Cerebellar nuclear complex (tissue), 1 donor: ENCODE measurements around the gene KRT7.
"Not testable (repeated sequence)": the region's sequence is repeated elsewhere in the genome, so short reads cannot be mapped to it uniquely, and the experiment has no call there.

Experiments
- DNase-seq, 2 experiments: peaks; one replicate each; lab custom pipeline; 2025; lab: John Stamatoyannopoulos, UW

KRT7 gene

DNA sequence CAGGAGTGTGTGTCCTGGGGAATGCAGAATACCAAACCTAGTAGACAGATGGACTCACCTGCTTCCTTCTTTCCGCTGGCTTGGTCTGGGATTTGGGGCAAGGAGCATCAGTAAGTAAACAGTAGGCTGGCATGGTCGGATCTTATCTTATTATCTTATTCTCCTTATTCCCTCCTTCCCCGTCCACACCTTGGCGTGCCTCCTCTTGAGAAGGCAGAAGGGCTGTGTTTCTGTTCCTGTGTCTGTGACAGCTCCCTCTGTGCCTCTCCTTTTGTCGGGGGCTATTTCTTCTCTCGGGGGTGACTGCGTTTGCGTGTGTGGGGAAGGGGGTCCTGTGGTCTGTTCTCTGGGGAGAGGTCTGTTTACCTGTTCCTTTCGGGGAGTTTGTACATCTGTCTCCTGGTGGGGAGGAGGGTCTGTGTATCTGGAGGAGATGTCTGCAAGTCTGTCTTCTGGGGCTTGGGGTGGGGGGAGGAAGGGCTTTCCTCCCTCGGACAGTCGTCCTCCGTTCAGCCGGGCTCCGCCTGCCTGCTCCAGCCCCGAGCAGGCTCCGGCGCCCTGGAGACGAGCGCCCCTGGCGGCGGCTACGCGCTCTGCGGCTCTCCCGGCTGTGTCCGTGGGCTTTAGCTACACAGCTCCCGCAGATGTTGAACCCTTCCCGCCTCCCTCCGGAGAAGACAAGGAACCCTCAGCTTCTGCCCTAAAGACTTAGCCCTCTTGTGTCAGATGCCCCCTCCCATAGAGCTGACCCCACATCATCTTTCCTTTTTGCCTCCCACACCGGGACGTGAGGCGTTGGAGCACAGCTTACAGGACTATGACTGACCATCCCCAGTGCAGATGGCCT is 45.8 kb downstream of the KRT7 start:
- peak in 1 of 2 experiments; percentile 25 for DNase-seq

DNA sequence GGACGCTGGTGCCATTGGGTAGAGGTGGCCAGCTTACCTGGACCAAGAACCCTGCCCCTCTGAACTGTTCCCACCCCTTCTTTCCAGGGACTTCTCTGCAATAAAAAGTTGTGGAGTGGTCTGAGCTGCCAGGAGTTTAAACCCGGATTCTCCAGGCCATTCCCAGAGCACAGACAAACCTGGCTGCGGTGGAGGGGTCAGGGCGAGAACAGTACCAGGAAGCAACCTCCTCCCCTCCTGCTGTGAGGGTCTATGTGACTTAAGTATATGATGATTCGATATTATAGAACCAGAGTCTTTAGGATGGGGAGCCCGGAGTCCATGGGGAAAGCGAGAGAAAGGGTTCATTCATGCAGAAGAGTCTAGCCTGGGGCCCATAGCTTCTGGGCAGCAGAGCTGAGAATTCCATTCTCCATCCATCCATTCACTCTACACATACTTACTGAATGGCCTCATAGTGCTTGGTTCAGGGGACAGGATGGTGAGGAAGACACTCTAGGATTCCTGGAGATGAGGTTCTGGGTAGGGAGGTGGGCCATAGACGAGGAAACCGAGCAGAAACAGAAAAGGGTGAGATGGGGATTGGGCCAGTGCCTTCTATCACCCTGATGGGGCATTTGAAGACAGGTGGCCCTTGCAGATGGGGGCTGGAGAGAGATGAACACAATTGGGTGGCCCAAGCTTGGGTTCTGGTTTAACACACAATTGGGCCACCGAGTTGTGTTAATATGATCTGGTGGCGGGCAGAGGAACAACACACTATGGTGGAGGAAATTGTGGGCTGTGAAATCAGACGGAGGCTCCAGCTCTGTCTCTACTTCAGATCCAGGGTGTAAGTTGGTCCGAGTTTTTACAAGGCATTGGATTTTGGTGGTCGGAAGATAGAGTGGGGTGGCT is 46.6 kb downstream of the KRT7 start:
- no peak for DNase-seq

DNA sequence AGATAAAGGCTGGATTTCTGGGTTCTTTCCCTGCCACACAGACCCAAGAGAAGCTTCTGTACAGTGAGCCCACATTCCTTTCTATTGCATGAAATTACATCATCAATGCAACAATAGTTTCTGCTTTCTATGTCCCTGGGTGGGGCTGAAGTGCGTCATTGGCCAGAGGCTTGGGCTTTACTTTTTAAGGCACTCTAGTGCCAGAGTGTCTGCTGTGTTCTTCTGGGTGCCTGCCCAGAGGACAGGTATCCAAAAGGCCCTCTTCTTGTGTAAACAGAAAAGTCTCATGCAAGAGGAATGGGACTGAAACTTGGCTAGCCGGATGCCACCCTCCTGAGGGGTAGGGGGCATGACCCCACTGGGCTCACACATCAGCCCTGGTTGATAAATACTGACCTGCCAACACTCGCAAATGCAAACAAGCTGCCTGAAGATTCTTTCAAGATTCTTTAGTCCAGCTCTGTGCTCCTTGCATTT is 47.3 kb downstream of the KRT7 start:
- DNase-seq, result no peak

DNA sequence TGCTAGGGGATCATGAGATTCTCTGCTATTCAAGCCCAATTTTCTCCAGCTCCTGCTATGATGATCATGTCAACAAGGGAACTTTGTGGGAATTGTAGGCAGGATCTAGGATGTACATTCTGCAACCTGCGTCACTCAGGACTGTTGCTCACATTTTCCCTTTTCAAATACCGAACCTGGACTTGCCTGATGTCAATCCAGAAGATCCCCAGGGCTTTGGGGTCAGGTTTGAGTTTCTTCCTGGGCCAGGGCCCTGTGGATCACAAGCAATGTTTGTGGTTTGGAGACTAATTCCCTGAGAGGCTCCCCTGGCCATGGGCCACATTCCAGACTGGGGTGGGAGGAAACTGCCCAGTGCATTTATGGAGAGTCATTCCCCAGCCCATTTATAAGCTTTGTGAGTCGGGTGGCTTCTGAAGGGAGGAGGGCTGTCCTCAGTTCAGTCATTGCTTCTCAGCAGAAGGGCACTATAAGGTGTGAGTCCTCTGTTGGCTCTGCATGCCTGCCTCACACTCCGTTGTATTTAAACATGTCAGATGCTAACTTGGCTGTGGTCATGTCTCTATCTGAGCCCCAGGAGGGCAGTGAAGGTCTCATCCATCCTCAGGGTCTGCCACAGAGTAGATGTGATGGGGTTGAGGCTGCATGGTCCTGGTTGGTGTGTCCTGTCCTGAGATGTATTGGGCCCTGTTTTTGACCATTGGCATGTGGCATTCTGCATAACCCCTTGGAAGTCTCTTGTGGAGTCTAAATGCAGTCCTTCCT is 47.9 kb downstream of the KRT7 start:
- DNase-seq, result no peak

DNA sequence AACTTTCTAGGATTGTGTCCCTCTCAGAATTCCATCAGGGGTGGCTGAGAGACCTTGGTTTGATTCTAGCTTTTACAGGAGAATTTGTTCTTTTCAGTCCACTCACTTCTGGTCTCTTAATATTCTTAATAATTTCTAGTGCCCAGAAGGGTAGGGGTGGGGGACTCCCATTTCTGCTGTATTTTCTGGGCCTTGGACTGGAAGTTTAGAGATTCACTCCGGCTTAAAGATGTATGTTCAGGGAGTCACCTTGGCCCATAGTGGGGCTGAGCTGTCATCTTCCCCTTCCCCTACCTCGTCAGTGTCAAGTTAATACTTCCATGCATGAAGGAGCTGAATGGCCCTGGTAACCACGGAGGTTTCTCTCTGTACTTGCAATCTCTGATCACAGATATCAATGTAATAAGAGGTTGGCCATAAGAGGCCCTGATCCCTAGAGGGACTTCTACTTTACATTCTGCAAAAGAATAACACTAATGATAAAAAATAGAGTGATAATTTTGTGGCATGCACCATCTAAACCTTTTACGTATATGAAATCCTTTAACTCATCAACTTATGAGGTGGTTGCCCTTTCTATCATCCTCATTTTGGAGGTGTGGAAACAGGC is 51.6 kb downstream of the KRT7 start:
- DNase-seq, result no peak

DNA sequence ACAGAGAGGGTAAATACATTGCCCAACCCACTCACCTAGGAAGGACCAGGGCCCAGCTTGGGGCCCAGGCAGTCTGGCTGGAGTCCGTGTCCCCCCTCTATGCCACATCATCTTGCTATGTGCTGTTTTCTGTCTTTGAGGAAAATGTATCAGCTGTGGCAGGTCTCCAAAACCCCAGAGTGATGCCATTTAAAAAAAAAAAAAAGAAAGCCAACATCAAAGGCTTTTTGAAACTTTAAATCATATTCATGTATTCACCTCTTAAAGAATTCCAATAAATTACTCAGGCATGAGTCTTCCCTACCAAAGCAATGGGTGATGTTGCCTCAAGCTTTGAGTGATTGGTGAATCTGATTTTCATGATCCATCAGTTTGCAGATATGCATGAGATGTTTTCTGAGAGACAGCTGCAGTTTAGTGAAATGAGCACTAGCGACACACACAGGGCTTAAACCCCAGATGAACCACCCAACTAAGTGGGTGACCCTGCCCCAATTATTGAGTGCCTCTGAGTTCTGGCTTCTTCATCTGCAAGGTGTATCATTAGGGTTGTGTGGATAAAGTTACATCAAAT is 52.2 kb downstream of the KRT7 start:
- DNase-seq, result no peak

DNA sequence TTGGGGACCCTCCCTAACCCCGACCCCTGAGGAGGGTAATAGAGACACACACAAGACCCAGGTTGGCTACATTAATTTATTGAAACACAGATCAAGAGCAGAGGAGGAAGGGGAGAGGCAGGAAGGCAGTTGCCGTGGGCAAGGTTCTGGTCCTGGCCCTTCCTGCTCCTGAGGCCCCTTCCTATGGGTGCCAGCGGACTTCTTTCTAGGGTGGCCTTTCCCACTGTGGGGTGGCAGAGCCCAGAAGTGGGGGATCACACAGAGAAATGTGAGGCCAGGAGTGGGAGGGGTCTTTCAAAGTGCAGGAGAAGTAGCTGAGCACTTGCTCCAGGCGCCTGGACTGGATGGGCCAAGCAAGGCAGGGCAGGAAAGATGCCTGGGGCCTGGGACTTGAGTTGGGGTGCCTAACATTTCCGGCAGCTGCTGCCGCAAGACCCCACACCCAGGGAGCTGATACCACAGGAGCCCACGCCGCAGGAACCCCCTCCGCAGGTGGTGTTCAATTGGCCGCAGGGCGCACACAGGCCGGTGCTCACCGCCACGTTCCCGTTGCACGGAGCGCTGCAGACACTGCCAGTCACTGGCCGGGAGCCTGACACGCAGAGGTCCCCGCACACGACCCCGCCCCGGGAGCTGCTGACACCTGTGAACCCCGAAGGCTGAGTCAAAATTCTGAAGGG is 52.9 kb downstream of the KRT7 start:
- DNase-seq, result no peak

DNA sequence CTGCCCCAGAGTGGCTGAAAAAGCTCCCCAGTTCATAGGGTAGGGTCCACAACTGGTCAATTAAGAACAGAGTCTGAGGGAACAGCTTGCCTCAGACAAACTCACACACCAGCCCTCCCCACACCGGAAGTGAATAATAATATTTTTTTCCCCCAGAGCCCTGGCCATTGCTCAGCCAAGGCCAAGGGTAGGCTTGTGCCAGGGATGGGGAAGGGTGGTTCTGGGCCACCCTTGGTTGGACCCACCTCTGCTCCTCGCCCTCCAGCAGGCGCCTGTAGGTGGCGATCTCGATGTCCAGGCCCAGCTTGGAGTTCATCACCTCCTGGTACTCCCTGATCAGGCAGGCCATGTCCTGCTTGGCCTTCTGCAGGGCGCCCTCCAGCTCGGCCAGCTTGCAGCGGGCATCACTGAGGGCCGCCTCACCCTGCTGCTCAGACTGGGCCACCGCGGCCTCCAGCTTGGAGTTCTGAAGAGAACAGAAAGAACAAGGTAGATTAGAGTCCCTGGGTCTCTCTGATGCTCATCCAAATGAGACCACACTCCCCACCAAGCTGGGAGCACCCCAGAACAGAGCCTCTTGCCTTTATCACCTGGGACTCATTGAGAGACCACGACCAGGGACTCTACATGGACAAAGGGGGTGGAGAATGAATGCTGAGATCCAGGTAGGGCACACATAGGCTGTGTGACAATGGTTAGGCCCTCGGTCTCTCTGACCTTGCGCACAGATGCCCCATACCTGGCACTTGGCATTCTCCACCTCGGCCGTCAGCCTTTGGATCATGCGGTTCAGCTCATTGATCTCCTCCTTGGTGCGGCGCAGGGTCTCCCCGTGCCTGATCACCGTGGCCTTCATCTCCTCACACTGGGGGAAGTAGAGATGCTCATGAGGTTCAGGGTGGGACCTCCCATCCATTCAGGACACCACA is 54.1 kb downstream of the KRT7 start:
- DNase-seq, result not testable (repeated sequence)

DNA sequence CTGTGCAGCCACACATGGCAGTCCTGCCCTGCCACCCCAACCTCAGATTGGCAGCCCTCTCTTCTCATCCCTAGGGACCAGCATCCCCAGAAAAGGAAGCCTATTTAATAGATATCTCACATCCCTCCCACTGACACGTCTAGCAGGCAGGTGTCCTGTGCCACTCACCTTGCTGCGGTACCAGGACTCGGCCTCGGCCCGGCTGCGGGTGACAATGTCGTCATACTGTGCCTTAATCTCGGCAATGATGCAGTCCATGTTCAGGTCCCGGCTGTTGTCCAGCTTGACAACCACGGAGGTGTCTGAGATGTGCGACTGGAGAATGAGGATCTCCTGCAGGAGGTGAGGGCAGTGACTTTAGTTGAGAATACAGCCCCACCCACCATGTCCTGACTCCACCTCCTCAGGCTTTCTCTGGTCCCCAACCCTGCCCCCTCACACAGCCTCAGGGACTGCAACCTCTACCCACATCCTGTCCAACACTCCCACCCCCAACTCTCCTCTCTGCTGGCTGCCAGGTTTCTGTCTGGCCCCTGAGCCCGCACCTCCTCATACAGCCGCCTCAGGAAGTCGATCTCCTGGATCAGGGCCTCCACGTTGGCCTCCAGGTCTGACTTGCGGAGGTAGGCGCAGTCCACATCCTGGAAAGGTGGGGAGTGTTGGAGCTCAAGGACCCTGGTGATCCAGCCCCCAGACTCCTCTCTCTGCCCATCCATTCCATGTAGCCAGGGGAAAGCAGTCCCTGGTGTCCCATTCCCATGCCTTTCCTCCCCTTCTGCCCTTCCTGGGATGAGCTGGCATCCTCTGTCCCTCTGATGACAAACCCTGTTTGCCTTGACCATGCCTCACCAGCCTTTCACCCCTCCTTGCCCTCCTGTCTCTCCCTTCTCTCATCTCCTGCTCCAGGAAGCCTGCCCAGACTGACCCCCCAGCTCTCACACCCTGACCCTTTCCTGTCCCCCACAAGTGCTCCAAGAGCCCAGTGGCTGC is 55.1 kb downstream of the KRT7 start:
- not testable (repeated sequence) for DNase-seq

DNA sequence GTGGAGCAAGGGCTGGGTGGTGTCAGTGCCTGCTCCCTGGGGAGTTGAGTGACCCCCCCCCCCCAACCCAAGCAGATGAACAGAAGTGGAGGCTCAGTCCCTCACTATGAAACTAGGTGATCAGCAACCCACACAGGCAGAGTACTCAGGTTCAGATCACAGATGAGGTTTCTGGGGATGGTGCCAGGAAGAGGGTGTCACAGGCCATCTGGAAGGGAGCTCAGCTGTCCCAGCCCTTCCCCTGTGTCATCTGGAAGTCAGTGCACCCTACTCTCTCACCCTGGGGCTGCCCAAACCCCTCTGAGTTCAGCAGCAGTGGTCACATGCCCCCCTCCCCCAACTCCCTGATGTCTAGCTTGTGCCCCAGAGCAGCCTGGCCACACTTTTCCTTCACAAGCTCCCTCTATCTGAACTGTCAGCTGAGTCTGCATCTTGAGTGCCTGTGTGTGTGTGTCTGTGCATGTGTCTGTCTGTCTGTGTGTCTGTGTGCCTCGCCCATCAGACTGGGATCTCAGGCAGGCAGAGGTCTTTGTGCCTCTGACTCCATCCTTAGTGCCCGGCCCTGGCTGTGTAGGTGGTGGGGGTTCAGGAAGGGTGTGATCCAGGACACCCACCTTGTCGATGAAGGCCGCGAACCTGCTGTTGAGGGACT is 57.6 kb downstream of the KRT7 start:
- not testable (repeated sequence) for DNase-seq

DNA sequence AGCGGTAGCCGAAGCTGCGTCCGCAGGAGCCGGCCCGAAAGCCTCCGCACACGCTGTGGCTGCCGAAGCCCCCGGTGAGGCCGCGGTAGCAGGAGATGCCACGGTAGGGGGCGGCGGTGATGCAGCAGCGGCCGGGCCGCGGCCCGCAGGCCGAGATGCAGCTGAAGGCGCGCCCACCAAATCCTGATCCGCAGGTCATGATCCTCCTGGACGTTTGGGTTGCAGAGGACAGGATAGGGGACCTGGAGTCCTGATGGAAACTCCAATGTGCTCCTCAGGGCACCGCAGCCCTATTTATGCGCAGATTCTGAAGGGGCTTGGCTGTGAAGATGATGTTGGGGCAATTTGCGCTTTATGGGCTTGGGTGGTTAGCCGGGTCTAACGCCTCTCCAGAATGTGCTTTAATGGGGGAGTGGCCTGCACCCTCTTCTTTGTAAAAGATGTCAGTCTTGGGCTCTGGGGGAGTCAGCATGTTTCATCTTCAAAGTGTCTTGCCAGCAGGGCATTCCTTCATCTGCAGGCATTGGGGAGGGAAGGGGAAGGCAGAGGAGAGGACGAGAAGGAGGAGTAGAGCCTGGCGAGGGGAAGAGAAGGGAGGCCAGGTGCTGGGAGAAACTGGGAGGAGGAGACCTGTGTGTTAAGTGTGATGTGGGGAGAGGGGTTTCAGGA is 58.4 kb downstream of the KRT7 start, which contains the start of gene KRT81:
Gene KRT81 (minus strand): TSS at position 268 of the 669 bp plus-strand sequence. CDS start 69 bp downstream, at position 199.
- no peak for DNase-seq

DNA sequence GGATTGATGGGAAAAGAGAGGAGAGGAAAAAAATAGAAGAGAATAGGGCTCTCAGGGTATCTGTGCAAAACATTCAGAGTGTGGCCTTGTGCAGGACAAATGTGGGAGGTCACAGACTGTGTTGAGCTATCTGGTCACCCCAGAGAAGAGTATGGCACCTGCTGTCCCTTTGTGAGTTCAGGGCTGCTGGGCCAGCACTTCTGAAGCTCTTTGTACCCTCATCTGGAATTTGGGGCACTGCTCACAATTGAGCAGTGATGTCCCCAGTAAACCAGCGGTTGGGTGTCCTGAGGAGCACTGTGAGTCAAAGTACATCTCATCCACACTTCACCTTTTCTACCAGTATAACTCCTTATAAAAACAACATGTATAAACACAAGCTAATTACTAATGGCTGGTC is 60.9 kb downstream of the KRT7 start:
- no peak for DNase-seq

DNA sequence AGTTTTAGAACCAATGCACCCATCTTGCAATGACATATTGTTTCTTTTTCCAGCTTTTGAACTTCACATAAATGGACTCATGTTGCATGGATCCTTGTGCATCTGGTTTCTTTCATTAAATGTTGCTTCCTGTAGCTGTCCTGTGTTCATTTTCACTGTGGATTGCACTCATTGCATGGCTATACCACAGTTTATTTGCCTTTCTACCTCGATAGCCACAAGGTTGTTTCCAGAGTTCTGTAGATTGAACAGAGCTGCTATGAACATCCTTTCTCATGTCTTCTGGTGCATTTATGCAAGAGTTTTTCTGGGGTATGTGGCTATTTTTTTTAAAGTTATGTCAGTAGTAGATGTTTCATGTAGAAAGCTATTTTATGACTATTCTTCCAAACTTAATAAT is 61.8 kb downstream of the KRT7 start:
- no peak for DNase-seq

DNA sequence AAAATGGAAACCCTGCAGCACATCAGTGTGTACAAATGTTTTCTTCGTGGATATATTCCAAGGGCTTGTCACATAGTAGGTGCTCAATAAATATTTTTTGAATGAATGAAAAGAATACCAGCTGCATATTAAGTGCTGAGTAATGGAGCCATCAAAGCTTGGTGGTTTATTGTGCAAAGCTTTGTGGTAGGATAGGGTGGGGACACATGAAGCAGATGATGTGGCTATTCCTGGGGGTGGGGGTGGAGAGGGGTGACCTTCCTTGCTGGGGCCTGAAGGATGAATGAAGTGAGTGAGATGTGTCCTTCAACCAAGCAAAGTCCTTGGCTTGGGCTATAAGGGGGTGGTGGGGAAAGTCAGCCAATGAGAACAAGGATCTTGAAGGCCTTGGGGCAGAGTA is 62.6 kb downstream of the KRT7 start:
- no peak for DNase-seq

DNA sequence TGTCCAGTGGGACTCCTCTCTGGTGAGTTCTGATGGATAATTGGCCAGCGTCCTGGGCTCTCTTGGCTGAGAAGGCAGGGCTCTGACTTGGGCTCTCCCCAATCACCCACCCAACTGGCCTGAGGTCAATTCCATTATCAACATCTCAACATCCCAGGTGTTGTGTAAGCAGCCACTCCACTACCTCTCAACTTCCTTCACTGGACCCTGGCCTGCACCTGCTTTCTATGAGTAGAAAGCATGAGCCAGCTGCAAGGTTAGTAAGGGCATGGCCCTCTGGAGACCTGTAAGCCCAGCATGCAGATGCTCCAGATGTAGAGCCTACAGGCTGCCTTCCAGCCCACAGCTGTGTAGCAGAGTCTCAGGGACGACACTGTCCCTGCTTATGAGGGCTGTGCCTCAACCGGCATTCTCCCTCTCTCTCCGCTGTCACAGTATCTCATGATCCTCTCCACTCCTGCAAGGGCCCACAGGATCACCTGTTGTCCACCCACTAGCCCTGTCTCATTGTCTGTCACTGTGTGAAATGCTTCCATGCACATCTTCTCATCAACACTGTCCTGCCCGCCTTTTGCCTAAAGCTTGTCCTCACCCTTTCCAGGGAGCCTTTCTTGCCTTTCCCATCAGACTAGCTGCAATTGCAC is 63.7 kb downstream of the KRT7 start:
- no peak for DNase-seq
